Epithelial cell of proximal tubule (primary cell): ENCODE measurements around the gene EML5. TPM values are rescaled to one million over a fixed set of nuclear protein-coding genes. Genes with fewer than 3 reads are reported as not detected.
A peak's percentile ranks its signal among the peaks of the same experiment; 100 is the strongest.

Experiments
- DNase-seq: peaks from one replicate; pipeline ENCODE4 v3.0.0-alpha.2; 2011; ENCODE audit warnings: low read depth
- H3K4me3 ChIP-seq: 2 replicates; pipeline ENCODE4 v1.5.1; 2011; ENCODE audit warnings: low read depth, mild to moderate bottlenecking, low read length
- total RNA-seq: library from RNA; depleted of rRNA; stranded (reverse); fragments of >200 nt; gene quantifications from 2 replicates; pipeline ENCODE4 v1.2.3, GENCODE V29; 2015
- TF ChIP-seq, protein P1 (sequence below): conservative IDR thresholded peaks from 2 replicates; pipeline ENCODE4 v1.5.1; 2012; ENCODE audit warnings: low read depth, mild to moderate bottlenecking, low read length

EML5 gene
- total RNA-seq, 1 donor from 2014 or later: 0.40 TPM

DNA sequence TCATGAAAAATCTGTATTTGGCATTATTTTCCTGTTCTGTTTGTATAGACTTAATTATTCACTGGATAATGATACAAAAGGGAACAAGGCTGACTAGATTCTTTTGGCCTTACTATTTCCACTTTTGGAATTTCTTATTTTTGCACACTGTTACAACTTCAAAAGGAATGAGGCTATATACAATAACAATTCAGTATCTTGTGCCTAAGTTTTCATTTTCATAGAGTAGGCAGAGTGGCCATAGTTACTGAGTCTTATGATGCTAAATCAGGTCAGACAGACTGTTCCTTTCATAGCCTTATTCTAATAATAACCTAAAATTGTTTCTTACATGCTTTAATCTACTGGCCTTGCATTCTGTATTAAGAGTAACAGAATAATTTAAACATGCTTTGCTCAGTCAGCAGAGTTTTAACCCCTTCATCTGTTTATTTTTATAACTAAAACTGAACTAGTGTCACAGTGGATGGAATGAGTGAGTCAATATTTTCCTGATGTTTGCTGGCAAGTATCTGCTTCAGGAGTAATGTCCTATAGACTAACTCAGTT is 42.2 kb upstream of the EML5 start:
- TF ChIP-seq, protein P1, sequence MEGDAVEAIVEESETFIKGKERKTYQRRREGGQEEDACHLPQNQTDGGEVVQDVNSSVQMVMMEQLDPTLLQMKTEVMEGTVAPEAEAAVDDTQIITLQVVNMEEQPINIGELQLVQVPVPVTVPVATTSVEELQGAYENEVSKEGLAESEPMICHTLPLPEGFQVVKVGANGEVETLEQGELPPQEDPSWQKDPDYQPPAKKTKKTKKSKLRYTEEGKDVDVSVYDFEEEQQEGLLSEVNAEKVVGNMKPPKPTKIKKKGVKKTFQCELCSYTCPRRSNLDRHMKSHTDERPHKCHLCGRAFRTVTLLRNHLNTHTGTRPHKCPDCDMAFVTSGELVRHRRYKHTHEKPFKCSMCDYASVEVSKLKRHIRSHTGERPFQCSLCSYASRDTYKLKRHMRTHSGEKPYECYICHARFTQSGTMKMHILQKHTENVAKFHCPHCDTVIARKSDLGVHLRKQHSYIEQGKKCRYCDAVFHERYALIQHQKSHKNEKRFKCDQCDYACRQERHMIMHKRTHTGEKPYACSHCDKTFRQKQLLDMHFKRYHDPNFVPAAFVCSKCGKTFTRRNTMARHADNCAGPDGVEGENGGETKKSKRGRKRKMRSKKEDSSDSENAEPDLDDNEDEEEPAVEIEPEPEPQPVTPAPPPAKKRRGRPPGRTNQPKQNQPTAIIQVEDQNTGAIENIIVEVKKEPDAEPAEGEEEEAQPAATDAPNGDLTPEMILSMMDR: no peak
- no peak overlapping the region for H3K4me3 ChIP-seq
- DNase-seq: no peak

- TF ChIP-seq, protein P1: no peak
- H3K4me3 ChIP-seq: no peak overlapping the region
- DNase-seq: peak; percentile 7
Measured at GRCh38 chr14:88831284-88831683, 38.5 kb upstream of the EML5 start.

- no peak overlapping the region for H3K4me3 ChIP-seq
- TF ChIP-seq, protein P1: no peak
- DNase-seq: no peak
Measured at GRCh38 chr14:88829685-88830302, 37.0 kb upstream of the EML5 start.

GRCh38 chr14:88829188-88829587 is 36.4 kb upstream of the EML5 start:
- DNase-seq: no peak
- TF ChIP-seq, protein P1: no peak
- no peak overlapping the region for H3K4me3 ChIP-seq

- no peak for DNase-seq
- TF ChIP-seq, protein P1: no peak
- H3K4me3 ChIP-seq: peak overlapping the region; percentile 89
Measured at GRCh38 chr14:88825503-88825902, 32.8 kb upstream of the EML5 start.

- DNase-seq: no peak
- TF ChIP-seq, protein P1: no peak
- peak overlapping the region; percentile 89 for H3K4me3 ChIP-seq
Measured at GRCh38 chr14:88825078-88825458, 32.3 kb upstream of the EML5 start.
